ENCODE data around the gene NHEJ1. TPM values are rescaled to one million over a fixed set of nuclear protein-coding genes. Genes with fewer than 3 reads are reported as not detected.

The NHEJ1 gene
- total and polyA plus RNA-seq, 2 of the 13 experiments (the other 11 are each of a cell fraction or from before 2014, with no cell fraction given) = 30.0 to 30.7 TPM

DNA sequence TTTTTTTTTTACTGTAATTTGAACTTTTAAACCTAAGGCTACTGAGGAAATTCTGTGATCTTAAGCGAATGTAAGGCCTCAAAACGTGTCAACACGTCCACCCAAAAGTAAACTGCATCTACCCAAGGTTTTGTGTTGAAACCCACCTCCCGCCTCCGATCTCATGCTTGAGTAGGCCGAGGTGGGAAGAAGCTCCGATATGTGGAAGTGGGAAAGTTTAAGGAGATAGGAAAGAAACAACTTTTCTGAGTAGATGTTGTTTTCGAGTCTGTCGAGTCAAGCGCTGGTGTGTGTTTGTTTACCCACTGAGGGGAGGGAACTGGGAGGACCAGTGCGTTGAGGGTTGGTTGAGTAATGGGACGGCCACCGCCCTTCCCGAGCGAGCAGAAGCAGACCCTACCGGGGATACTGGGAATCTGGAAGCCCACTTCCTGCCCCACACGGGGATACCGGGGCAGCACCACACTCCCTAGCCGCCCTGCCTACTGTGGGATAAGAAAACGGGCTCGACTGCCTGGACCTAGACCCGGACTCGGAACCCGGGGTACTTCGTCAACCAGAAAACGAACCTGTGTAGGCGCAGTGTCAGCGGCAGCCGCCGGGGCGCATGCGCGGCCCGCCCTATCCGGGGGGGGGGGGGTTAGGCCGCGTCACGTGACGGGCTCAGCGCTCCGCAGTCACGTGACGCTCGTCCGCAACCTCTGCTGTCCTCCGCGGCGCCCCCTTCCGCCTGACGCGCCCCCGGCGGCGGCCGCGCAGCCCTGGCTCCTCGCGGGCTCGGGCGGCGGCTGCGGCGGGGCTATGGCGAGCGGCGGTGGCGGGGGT, 17.1 kb upstream of the NHEJ1 start, which contains the start of gene RETREG2 (continued):
- TF ChIP-seq ZNF138 (CRISPR knock-in tag; IDR thresholded peaks at IDR 0.05; ENCODE audit: low read depth) (peak; percentile 91; the same call in 1 of the 2 replicates), FOSL2 (CRISPR knock-in tag; IDR thresholded peaks at IDR 0.05) (peak; percentile 90), NFYB (CRISPR knock-in tag; IDR thresholded peaks at IDR 0.05) (no peak), MEF2D (CRISPR knock-in tag; IDR thresholded peaks at IDR 0.05) (no peak), ZNF331 (CRISPR knock-in tag; IDR thresholded peaks at IDR 0.05) (peak; percentile 57; the same call in 1 of the 2 replicates), FOXP1 (IDR thresholded peaks at IDR 0.05) (peak; percentile 85), FOXP1 (CRISPR knock-in tag; IDR thresholded peaks at IDR 0.05) (peak; percentile 84), KDM5B (CRISPR knock-in tag; IDR thresholded peaks at IDR 0.05; ENCODE audit: borderline replicate concordance) (peak; percentile 85; the same call in 1 of the 2 replicates), ZSCAN22 (CRISPR knock-in tag; IDR thresholded peaks at IDR 0.05) (peak; percentile 53; the same call in 1 of the 2 replicates), ZNF354B (CRISPR knock-in tag; IDR thresholded peaks at IDR 0.05) (no peak), CC2D1A (CRISPR knock-in tag; IDR thresholded peaks at IDR 0.05) (0 out of 2 replicates have a peak, but pooled peaks have one; percentile 12), ZNF558 (CRISPR knock-in tag; IDR thresholded peaks at IDR 0.05; ENCODE audit: borderline replicate concordance) (no peak), BHLHE40 (IDR thresholded peaks at IDR 0.05; ENCODE audit: low read length) (peak; percentile 99), ZSCAN25 (CRISPR knock-in tag; IDR thresholded peaks at IDR 0.05) (no peak), PLRG1 (conservative IDR thresholded peaks at IDR 0.05) (no peak), ZNF605 (CRISPR knock-in tag; IDR thresholded peaks at IDR 0.05) (no peak; the same call in 1 of the 2 replicates), ZNF746 (CRISPR knock-in tag; IDR thresholded peaks at IDR 0.05) (peak; percentile 70; the same call in 1 of the 2 replicates), DNMT1 (CRISPR knock-in tag; IDR thresholded peaks at IDR 0.05) (0 out of 2 replicates have a peak, but pooled peaks have one; percentile 27), ZSCAN31 (CRISPR knock-in tag; IDR thresholded peaks at IDR 0.05; ENCODE audit: low read depth) (peak; percentile 68)
- TF ChIP-seq, protein P1, sequence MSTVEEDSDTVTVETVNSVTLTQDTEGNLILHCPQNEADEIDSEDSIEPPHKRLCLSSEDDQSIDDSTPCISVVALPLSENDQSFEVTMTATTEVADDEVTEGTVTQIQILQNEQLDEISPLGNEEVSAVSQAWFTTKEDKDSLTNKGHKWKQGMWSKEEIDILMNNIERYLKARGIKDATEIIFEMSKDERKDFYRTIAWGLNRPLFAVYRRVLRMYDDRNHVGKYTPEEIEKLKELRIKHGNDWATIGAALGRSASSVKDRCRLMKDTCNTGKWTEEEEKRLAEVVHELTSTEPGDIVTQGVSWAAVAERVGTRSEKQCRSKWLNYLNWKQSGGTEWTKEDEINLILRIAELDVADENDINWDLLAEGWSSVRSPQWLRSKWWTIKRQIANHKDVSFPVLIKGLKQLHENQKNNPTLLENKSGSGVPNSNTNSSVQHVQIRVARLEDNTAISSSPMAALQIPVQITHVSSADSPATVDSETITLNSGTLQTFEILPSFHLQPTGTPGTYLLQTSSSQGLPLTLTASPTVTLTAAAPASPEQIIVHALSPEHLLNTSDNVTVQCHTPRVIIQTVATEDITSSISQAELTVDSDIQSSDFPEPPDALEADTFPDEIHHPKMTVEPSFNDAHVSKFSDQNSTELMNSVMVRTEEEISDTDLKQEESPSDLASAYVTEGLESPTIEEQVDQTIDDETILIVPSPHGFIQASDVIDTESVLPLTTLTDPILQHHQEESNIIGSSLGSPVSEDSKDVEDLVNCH (CRISPR knock-in tag; IDR thresholded peaks at IDR 0.05) = peak; percentile 88
- TF ChIP-seq, protein P2, sequence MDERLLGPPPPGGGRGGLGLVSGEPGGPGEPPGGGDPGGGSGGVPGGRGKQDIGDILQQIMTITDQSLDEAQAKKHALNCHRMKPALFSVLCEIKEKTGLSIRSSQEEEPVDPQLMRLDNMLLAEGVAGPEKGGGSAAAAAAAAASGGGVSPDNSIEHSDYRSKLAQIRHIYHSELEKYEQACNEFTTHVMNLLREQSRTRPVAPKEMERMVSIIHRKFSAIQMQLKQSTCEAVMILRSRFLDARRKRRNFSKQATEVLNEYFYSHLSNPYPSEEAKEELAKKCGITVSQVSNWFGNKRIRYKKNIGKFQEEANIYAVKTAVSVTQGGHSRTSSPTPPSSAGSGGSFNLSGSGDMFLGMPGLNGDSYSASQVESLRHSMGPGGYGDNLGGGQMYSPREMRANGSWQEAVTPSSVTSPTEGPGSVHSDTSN (CRISPR knock-in tag; IDR thresholded peaks at IDR 0.05) = no peak
- TF ChIP-seq, protein P3, sequence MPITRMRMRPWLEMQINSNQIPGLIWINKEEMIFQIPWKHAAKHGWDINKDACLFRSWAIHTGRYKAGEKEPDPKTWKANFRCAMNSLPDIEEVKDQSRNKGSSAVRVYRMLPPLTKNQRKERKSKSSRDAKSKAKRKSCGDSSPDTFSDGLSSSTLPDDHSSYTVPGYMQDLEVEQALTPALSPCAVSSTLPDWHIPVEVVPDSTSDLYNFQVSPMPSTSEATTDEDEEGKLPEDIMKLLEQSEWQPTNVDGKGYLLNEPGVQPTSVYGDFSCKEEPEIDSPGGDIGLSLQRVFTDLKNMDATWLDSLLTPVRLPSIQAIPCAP (CRISPR knock-in tag; IDR thresholded peaks at IDR 0.05; ENCODE audit: low read depth) = 0 out of 2 replicates have a peak, but pooled peaks have one; percentile 59
- TF ChIP-seq, protein P4, sequence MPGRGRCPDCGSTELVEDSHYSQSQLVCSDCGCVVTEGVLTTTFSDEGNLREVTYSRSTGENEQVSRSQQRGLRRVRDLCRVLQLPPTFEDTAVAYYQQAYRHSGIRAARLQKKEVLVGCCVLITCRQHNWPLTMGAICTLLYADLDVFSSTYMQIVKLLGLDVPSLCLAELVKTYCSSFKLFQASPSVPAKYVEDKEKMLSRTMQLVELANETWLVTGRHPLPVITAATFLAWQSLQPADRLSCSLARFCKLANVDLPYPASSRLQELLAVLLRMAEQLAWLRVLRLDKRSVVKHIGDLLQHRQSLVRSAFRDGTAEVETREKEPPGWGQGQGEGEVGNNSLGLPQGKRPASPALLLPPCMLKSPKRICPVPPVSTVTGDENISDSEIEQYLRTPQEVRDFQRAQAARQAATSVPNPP (CRISPR knock-in tag; IDR thresholded peaks at IDR 0.05) = no peak

All from HepG2 (cell line).